GM20431 (cell line): ENCODE results near the gene SGTA.
"Not testable (repeated sequence)": the region's sequence is repeated elsewhere in the genome, so short reads cannot be mapped to it uniquely, and the experiment has no call there.

ENCODE experiments used
- in situ Hi-C: fragments of 300-500 bp; cut with MseI, MboI; formaldehyde crosslinking; loops from one replicate; pipeline ENCODE4 v1.15.0; 2020; ENCODE audit warnings: low sequenced_read_pairs; ENCODE audit not compliant: unreplicated experiment

SGTA gene

GRCh38 chr19:2796659-2797266 is 13.7 kb upstream of the SGTA start:
- in situ Hi-C loops: no loop called here

GRCh38 chr19:2795827-2796658 is 13.0 kb upstream of the SGTA start:
- in situ Hi-C loops: no loop called here

GRCh38 chr19:2793577-2793976 is 10.5 kb upstream of the SGTA start:
- in situ Hi-C loops: no loop called here

GRCh38 chr19:2793126-2793525 is 10.1 kb upstream of the SGTA start:
- in situ Hi-C loops: no loop called here

GRCh38 chr19:2792666-2793065 is 9.6 kb upstream of the SGTA start:
- in situ Hi-C loops: not testable (repeated sequence)

- in situ Hi-C loops: no loop called here
Observed at GRCh38 chr19:2791876-2792275, 8.8 kb upstream of the SGTA start.

GRCh38 chr19:2791440-2791839 is 8.4 kb upstream of the SGTA start:
- in situ Hi-C loops: no loop called here

- in situ Hi-C loops: no loop called here
Observed at GRCh38 chr19:2790557-2791271, 7.6 kb upstream of the SGTA start.

GRCh38 chr19:2790194-2790556 is 7.1 kb upstream of the SGTA start:
- in situ Hi-C loops: no loop called here

- in situ Hi-C loops: no loop called here
Observed at GRCh38 chr19:2788237-2788636, 5.2 kb upstream of the SGTA start.

- in situ Hi-C loops: no loop called here
Observed at GRCh38 chr19:2787115-2787514, 4.0 kb upstream of the SGTA start.

GRCh38 chr19:2785244-2785997 is 2.3 kb upstream of the SGTA start, which contains the start of gene THOP1:
Gene THOP1 (plus strand): TSS chr19:2785503. CDS start chr19:2785663, 160 bp downstream.
- in situ Hi-C loops: no loop called here

GRCh38 chr19:2783781-2784145 is 690 bp upstream of the SGTA start:
- in situ Hi-C loops: no loop called here

GRCh38 chr19:2782329-2782935 is 641 bp downstream of the SGTA start:
- in situ Hi-C loops: no loop called here

- in situ Hi-C loops: no loop called here
Observed at GRCh38 chr19:2780284-2780683, 2.8 kb downstream of the SGTA start.

GRCh38 chr19:2779121-2779740 is 3.8 kb downstream of the SGTA start:
- in situ Hi-C loops: no loop called here

GRCh38 chr19:2777952-2778683 is 5.0 kb downstream of the SGTA start:
- in situ Hi-C loops: no loop called here

- in situ Hi-C loops: no loop called here
Observed at GRCh38 chr19:2775556-2776430, 7.3 kb downstream of the SGTA start.
